ENCODE results near the gene CD96. TPM values are rescaled to one million over a fixed set of nuclear protein-coding genes. Genes with fewer than 3 reads are reported as not detected.

The CD96 gene
- total RNA-seq, 1 experiment from 2014 or later = 3.0 TPM

- no peak for DNase-seq (ENCODE audit: low spot score)
These were observed 51.7 kb downstream of the CD96 start for GRCh38 chr3:111593666-111594065.

GRCh38 chr3:111594205-111594604, 52.2 kb downstream of the CD96 start:
- DNase-seq (ENCODE audit: low spot score) = no peak

GRCh38 chr3:111594781-111595180, 52.8 kb downstream of the CD96 start:
- no peak for DNase-seq (ENCODE audit: low spot score)

DNA sequence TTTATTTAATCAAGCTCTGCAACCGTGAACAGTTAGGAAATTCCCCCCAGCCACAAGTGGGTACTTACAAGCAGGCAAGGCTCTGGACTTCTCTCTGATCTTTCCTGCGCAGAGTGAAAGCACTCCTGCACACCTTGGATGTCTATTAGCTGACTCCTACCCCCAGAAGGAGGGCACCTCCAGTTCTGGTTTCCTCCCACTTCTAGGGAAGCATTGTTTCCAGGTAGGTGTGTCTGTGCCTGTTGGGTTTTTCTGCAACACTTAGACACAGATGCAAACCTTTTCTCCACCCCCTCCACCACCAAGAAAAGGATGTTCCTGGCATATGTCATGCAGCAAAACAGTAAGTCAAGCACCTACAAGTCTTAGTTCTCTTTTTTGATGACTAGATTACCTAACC, 53.2 kb downstream of the CD96 start, which contains the start of gene ZBED2:
TSS of gene ZBED2 (minus strand) at position 115 of the 400 bp plus-strand sequence. CDS start 1,145 bp downstream, outside the sequence.
- no peak for DNase-seq (ENCODE audit: low spot score)

- DNase-seq (ENCODE audit: low spot score) = no peak
These were observed 54.3 kb downstream of the CD96 start for GRCh38 chr3:111596328-111596727.

GRCh38 chr3:111598139-111598538, 56.1 kb downstream of the CD96 start:
- no peak for DNase-seq (ENCODE audit: low spot score)

DNA sequence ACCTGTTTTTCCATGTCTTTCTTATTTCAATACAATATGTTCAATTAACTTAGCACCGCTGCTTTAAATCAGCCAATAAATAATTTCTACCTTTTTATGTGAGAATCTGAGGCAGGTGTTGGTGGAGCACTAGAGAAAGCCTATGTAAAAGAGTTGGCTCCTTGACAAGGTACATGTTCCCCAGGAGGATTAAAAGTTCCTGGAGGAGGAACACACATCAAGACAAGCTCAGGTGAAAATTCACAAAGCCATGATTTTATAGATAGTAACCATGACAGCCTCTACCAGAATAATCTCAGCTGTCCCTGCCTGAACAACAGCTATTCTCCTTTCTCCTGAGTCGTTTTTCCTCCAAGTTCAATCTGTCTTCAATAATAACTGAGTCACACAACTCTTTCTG, 56.6 kb downstream of the CD96 start:
- DNase-seq (ENCODE audit: low spot score) = no peak

- DNase-seq (ENCODE audit: low spot score) = no peak
These were observed 59.8 kb downstream of the CD96 start for GRCh38 chr3:111601810-111602209.

- no peak for DNase-seq (ENCODE audit: low spot score)
These were observed 61.7 kb downstream of the CD96 start for GRCh38 chr3:111603679-111604078.

DNA sequence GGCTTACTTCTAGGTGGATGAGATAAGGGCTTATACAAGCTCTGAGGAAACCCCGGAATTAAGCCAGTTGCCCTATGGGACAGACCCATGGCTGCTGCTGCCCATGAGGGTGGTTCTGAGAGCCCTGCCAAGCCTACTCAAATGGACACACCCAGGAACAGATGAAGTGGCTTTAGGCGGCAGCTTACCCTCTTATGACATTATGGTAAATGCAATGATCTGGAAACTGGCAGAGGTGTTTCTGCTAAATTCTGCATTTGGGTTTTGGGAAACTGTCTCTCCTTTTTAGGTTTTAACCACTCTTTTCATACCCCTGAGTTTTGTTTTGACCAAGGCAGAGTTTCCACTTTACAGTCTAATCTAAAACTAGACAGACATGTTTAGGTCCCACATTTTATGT, 62.1 kb downstream of the CD96 start:
- no peak for DNase-seq (ENCODE audit: low spot score)

DNA sequence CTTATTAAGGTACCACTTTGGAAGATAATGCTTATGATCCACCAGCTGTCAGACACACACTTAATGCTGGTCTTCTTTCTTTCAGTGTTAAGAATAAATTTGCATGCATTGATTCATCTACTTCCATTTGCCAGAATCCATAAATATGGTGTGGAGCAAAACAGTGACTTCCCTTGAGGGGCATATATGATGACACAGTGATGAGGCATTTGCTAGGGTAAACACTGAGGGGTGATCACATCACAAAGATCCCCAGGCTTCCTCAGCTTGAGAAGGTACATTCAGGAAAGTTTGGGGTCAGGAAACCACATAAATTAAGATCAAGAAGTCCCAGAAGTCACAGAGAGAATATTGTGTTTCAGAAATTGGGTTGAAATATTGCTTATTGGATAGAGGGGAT, 63.0 kb downstream of the CD96 start:
- DNase-seq (ENCODE audit: low spot score) = no peak

- DNase-seq (ENCODE audit: low spot score) = no peak
These were observed 63.5 kb downstream of the CD96 start for GRCh38 chr3:111605493-111605892.

DNA sequence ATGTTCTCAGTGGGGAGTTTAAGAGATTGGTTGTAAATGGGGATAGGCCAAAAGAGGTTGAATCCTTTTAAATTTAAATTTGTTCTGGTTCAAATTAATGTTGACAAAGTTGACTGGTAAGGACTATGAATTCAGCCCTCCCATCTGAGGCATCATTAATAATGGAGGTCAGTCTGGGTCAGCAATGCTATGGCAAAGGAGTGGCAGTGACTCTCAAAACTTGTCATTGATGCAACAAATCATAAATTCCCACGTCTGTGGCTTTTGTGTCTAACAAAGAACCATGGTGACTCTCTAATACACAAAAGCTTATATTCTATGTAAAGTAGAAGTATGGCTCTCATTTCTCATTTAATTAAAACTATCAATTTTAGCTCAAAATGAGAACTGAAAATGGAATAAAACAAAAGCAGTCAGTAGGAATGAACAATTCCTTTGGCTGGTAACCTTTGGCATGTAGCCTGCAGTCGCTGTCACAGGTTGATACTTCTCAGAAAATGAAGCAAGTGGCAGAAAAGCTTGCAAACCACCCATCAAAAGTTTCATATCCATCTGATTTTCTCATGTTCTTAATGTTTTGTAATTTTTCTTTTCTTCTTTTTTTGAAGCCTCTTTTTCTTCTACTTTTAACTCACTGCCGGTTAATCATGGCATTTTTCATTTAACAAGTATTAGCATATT, 65.4 kb downstream of the CD96 start:
- DNase-seq (ENCODE audit: low spot score) = no peak

GRCh38 chr3:111608383-111608782, 66.4 kb downstream of the CD96 start:
- DNase-seq (ENCODE audit: low spot score) = no peak

- DNase-seq (ENCODE audit: low spot score) = no peak
These were observed 67.7 kb downstream of the CD96 start for GRCh38 chr3:111609700-111610099.

- DNase-seq (ENCODE audit: low spot score) = no peak
These were observed 68.2 kb downstream of the CD96 start for GRCh38 chr3:111610189-111610588.

DNA sequence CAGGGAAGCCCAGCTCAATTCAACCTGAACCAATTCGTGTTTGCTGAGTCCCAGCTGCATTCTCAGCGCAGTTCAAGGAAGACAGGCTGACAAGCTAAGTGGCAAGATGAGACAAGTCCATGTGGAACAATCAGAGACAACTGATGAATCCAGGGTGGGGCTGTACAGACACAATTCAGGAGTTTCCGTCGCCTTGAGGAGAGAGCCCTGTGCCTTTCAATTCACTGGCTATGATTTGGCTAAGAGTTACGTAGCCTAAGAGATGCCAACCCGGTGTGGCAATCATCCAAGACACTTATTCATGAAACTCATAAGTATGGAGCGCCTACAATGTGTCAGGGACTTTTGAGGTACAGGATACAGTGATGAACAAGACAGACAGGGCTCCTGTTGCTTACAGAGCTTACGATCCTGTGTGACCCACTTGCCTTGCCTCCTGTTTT, 68.6 kb downstream of the CD96 start:
- no peak for DNase-seq (ENCODE audit: low spot score)

DNA sequence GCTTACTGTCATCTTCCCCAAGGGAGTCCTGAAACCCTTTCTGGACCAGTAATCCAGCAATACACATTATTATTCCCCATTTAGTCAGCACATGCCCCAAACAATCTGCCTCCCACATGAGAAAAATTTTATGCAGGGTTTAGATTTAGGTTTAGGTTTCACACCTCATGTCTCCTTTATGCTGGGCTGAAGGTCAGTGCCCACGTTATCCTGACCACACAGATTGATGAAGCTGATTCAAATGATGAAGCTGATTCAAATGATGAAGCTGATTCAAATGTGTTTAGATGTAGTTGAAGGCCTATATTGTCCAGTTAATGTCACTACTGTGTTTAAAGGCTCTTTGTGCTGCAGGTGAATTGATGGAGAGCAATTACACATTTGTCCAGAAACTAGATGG, 71.3 kb downstream of the CD96 start:
- DNase-seq (ENCODE audit: low spot score) = no peak

DNA sequence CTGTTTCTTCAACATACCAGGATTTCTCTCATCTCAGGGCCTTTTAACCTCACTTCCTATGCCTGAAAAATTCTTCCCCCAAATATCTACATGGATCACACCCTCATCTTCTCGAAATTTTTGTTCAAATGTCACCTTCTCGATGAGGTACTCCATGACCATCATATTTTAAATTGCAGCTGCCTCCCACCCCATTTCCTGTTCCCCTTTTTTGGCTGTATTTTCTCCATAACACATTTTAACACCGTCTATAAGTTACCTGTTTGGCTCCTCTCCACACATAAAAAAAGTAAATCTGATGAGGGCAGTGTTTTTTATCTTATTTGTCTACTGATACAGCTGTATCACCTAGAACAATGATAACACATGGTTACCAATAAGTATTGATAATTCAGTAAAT, 73.9 kb downstream of the CD96 start:
- DNase-seq (ENCODE audit: low spot score) = no peak

GRCh38 chr3:111616417-111617105, 74.6 kb downstream of the CD96 start:
- no peak for DNase-seq (ENCODE audit: low spot score)

- DNase-seq (ENCODE audit: low spot score) = no peak
These were observed 75.4 kb downstream of the CD96 start for GRCh38 chr3:111617406-111617805.

DNA sequence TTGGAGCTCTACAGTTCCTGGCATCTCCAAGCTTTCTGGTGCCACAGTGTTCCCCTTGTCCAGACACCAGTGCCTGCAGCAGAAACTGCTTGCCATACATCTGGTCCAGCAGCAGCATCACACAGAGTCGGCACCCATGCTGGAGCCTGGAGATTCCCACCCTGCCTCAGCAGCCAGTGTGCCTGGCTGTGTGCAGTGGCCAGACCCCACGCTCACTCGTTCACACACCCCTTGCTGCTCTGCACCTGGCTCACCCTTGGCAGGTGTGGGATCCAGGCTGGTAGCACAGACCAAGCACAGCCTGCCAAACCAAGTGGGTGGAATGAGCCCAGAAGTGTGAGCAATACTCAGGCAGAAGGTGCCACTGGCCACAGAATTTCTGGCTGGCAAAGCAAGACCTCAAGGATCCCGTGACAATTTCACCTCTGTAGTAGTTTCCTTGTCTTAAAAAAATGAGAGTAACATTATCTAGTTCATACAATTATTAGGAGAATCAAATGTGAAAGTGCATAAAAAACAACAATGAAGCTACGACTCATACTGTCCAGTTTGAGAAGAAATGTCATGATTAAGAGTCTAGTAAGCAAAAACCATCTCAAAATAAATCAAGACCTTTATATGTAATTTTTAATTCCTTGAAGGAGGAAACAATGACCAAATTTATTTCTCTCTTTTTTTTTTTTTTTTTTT, 76.1 kb downstream of the CD96 start:
- no peak for DNase-seq (ENCODE audit: low spot score)

DNA sequence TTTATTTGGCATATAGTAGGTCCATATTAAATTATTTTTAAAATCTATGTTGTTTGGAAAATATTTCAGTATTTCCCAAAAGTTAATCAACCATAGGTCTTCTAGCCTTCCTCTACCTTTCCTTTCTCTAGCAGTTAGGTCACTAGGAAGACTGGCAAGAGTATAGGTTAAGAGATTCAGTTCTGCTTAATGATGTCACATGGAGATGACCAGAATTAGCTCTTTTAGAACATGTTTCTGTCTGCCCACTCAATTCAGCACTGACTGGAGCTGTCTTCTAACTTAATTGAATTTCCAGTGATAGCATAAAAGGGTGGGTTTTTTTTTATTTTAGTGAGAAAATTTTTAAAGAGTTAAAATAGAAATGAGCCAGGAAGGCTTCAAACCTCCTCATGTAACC, 76.9 kb downstream of the CD96 start:
- DNase-seq (ENCODE audit: low spot score) = no peak
